GM19023 (cell line): ENCODE measurements around the gene SCARF1.
A peak's percentile ranks its signal among the peaks of the same experiment; 100 is the strongest.

ENCODE experiments used
- ATAC-seq: cut with Tn5 transposase; IDR thresholded peaks from one replicate; pipeline ENCODE4 v1.9.1; 2021; ENCODE audit warnings: mild to moderate bottlenecking, moderate library complexity; ENCODE audit not compliant: unreplicated experiment

SCARF1 gene

DNA sequence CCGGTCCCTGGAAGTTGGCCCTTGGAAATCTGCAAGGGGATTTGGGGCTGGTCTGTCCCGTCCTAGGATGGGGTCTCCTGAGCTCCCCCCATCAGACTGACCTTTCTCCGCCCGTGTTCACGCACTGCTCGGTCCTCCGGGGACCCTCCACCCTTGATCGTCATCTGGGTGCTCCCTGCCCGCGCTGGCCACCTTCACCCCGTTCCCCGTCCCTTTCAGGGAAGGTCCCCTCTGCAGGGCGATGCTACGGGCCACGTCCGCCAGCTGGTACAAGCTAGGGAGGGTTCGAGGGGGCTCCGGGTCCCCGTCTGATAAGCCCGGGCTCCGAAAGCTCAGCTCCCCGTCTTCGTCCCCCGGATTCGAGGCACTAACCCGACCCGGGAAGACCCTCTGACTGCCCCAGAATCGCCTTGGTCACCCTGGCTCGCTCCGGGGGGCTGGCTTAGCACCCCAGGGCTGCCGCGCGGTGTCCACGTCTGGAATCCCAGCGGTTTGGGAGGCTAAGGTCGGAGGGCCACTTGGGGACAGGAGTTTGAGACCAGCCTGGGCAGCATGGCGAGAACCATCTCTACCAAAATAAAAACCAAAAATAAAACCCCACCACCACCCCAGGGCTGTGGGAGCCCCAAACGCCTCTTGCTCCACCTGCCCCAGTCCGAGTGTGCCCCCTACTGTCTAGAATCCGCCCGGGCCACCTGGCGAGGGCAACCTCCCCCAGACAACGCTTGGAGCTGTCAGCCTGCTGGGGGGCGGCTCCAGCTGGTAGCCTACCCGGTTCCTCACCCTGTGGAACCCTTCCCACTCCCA lies 15.8 kb downstream of the SCARF1 start:
- ATAC-seq: no peak

- peak; percentile 59 for ATAC-seq
Observed at GRCh38 chr17:1628856-1629503, 16.6 kb downstream of the SCARF1 start.

DNA sequence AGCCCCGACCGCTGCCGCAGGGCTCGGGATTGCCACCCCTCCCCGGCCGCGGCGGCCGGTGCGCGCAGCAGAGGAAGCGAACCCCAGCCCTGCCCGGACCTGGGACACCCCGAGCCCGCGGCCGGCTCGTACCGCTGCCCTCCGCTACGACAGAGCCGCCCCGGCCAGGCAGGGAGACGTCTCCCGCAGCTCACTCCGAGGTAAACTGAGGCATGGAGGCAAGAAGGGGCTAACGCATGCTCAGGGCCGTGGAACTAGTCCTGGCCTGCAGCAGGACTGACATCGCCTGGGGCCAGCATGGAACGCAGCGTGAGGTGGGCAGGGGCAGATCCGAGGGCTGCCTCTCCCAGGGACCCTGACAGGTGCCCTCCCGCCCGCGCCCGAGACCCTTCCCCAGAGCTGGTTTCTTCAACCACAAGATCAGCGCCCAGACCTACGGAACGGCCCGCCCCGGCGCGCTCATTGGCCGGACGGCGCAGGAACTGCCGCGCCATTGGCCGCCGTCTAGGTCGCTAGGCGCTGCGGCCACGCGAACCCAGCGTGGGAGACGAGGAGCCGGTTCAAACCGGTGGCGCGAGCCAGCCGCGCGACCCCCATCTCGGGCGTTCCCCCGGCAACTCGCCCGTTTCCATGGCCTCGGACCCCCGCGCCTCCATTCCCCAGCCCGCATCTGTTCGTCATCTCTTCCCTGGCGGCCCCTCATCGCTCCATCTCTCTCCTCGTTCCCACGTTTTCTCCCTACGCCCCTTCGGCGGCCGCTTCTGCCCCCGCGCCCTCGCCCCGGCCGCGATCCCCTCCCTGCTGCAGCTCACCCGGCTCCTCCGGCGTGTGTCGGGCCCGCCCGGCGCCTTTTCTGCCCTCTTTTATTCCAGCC lies 17.3 kb downstream of the SCARF1 start, which contains the start of gene SLC43A2:
TSS of gene SLC43A2 (minus strand) at position 853 of the 874 bp plus-strand sequence. CDS start 960 bp downstream, outside the sequence.
- ATAC-seq: peak; percentile 67

- no peak for ATAC-seq
Observed at GRCh38 chr17:1627182-1627981, 18.1 kb downstream of the SCARF1 start.

DNA sequence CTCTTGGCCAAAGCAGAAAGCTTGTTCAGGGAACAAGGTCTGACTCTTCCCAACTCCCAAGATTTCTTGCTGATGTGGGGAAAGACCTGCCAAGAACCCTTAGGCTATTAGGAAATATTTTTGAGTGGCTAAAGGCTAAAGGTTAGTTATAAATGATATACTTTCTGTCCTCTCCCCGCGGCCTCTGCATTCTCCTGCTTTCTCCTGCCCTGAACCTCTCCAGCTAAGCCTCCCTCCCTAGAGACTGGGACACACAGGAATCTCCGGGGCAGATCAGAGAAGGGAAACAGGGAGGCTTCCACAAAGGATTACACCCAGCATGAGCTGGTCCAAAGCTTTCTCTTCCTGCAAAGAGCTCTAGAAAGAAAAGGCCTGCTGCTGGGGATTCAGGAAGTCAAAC lies 19.2 kb downstream of the SCARF1 start:
- ATAC-seq: no peak

DNA sequence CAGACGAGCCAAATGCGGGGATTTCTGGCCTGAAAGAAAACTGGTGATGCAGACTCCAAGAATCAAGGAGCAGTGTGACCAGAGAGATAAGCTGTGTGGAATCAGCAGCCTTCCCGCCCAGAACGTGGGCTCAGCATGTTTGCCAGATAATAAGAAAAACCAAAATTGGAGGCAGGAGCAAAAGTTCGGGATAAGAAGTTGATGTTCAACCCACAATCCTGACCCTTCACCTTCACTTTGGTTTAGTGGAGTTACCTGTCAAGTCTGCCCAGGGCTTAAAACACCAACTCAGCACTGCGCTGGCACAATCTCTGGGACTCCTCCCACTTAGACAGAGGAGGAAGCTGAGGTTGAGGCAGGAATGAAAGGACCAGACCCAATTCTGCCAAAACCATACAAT lies 20.0 kb downstream of the SCARF1 start:
- ATAC-seq: no peak

DNA sequence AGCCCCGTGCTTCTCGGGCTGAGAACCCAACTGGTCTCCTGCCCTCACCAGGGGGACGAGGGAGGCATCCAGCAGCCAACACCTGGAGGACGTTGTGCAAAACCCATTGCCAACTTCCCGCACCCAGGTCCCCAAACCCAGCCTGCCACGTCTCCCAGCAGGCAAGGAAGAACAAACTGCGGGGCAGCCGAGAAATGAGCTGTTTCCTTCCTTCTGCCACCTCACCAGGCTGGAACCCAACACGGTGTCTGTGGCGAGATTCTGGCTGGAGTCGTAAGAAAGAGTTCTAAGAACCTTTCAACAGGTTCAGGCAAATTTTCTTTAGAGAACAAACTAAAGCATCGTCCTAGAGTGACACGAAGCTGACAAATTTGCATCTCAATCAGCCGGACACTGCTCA lies 20.5 kb downstream of the SCARF1 start:
- no peak for ATAC-seq

- no peak for ATAC-seq
Observed at GRCh38 chr17:1624650-1625049, 20.9 kb downstream of the SCARF1 start.

GRCh38 chr17:1623057-1623630 lies 22.4 kb downstream of the SCARF1 start:
- no peak for ATAC-seq

DNA sequence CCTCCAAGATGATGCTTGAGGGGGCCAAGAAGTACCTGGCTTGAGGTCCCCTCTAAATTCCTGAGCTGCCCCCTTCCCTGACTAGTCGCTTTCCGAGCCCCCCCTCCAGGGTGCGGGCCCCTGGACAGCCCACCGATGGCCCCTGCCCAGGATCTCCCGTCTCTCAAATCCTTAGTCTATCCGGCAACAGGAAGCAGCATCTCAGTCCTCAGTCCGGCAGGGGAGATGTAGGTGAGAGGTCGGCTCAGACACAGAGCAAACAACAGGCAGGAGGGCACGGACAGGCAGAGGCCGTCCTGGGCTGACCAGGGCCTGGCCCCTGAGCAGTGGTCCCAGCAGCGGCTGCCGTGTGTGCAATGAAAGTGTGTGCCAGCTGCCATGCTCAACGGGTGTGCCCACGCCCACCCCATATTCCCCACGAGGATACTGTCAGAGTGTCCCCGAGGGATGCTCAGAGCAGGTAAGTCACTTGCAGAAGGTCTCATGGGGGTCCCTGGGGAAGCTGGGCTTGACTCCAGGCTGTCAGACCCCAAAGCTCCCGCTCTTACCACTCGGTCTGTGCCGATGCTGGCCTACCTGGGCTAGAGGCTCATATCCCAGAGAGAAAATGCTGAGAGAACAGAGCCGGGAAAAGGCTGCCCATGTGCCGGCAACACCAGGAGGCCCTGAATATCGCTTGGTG lies 24.1 kb downstream of the SCARF1 start:
- ATAC-seq: no peak

DNA sequence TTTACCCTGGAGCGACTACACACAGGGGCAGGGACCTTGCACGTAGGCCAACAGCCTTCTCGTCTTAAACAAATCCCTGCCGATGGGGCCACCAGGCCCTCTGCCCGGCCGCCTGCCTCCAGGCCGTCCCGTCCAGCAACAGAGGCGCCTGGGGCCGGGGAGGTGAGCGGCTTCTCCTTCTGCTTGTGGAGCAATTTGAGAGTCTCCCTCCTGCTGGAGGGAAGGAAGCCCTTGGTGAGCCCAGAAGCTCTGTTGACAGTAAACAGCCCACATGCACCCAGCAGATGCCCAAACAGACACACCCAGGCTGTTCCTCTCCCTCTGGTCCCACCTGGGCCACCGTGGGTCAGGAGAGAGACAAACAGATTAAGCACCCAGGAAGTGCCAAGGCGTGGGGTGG lies 25.0 kb downstream of the SCARF1 start:
- no peak for ATAC-seq

DNA sequence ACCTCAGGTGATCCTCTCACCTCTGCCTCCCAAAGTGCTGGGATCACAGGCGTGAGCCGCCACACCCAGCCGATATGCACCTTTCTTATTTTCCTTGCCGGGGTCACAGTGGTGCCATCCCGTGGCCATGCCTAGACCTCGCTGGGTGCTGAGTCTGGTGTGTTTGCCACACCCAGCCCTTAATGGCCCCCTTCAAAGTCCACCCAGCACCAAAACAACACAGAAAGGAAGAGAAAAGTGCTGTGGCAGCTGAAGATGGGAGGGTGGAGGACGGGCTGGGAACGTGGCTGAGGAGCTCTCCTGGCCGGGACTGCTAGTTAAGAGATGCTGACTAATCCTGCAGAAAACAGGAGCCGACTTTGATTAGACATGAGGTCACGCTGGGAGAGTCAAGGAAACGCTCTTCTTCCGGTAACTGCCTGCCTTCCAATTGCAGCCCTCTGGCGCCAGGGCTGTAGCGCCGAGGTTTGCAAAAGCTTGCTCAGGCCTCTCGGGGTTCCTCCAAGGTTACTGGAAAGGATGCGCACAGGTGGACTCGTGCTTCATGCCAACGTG lies 27.8 kb downstream of the SCARF1 start:
- no peak for ATAC-seq

- ATAC-seq: no peak
Observed at GRCh38 chr17:1616101-1616500, 29.4 kb downstream of the SCARF1 start.

DNA sequence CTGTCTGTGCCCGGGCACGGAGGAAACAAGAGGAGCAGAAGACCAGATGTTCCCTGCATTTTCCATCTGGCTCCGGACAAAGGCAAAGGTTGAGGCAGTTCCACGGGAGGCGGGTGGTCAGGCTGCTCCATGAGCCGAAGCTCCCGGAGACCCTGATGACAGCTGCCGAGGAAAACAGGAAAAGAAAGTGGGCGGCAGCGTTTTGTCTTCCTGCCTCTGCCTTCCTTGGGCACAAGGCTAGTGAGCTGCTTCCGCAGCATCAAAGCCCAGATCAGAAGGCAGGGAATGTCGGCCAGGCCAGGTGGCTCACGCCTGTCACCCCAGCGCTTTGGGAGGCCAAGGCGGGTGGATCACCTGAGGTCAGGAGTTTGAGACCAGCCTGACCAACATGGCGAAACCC lies 33.1 kb downstream of the SCARF1 start:
- ATAC-seq: no peak

DNA sequence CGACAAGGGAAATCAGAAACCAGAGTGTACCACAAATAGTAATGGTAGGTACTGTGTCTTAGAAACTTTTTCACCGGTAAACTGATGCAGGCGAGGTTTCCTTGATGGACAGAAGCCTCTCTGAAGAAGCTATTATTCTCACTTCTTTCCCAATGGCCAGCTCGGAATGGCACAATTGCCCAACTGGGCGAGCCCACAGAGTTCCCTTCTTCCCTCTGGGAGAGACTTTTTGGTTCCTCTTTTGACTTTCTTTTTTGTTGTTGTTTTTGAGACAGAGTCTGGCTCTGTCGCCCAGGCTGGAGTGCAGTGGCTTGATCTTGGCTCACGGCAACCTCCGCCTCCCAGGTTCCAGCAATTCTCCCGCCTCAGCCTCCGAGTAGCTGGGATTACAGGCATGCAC lies 33.8 kb downstream of the SCARF1 start:
- ATAC-seq: no peak

DNA sequence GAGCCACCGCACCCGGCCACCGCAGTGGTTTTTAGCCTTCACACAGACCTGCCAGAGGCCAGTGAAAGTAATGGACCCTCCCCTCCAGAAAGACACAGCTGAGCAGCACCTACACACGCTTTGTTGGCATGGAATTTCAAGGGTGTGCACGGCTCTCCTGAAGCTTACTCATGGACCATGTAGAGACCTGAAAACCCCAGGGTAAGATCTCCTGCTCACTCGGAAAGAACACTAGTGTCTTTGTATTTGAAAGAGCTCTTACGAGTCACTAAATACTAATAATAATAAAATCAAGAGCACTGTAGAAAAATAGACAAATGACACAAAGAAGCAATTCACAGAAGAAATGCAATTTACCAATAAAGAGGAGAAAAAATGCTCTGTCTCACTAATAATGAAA lies 36.9 kb downstream of the SCARF1 start:
- no peak for ATAC-seq

GRCh38 chr17:1607971-1608320 lies 37.6 kb downstream of the SCARF1 start:
- peak; percentile 11 for ATAC-seq

DNA sequence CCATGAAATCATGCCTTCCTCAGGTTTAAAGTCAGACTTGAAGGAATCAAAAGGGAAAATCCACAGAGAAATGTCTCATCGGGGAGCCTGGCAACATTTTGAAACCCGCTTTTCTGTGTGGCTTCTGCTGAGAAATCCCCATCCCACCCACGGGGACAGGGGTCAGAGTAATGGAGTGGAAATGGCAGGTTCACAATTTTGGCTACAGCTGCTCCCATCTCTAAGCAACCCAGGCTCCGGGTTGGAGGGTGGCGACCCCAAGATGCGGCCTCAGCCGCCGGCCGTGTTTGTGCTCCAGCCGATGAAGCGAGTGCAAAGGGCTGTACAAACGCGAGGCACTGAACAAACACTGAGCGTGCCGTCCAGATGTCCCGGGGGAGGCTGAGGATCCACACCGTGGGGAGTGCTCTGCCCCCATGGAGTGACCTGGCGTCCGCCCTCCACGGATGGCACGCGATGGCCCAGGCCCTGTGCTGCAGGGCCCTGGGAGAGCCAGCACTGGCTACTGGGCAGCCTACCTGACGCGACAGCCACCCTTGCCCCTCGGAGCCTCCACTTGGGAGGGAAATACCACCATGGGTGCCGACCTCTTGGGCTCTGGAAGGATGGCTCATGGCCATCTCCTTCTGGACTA lies 39.1 kb downstream of the SCARF1 start:
- no peak for ATAC-seq
